Neural cell (in vitro differentiated cells): ENCODE data around the gene CUX1. TPM values are rescaled to one million over a fixed set of nuclear protein-coding genes. Genes with fewer than 3 reads are reported as not detected.

ENCODE experiments used
- H2AFZ ChIP-seq: fragments of 200-600, 300-800 bp; sonication (generic), shearing (Covaris generic); 2 replicates; pipeline ENCODE4 v1.6.0; 2014; ENCODE audit warnings: low read depth, mild to moderate bottlenecking, antibody characterized with exemption, low read length, moderate library complexity
- H3F3A ChIP-seq: fragments of 200-600 bp; shearing (Covaris generic); 2 replicates; pipeline ENCODE4 v1.6.1; 2016; ENCODE audit warnings: mild to moderate bottlenecking, moderate library complexity, mixed read lengths, antibody characterized with exemption, low read length; ENCODE audit not compliant: insufficient read depth, poor library complexity, severe bottlenecking
- H3K27ac ChIP-seq: fragments of 200-600, 300-800 bp; sonication (generic), shearing (Covaris generic); 2 replicates; pipeline ENCODE4 v1.5.1; 2014; ENCODE audit warnings: mild to moderate bottlenecking, low read length, moderate library complexity
- H3K27me3 ChIP-seq: fragments of 300-800, 200-600 bp; sonication (generic), shearing (Covaris generic); 2 replicates; pipeline ENCODE4 v1.6.0; 2014; ENCODE audit warnings: mild to moderate bottlenecking, low read depth, low read length, moderate library complexity; ENCODE audit not compliant: insufficient read depth
- H3K36me3 ChIP-seq: fragments of 300-800, 200-600 bp; sonication (generic), shearing (Covaris generic); 2 replicates; pipeline ENCODE4 v1.5.1; 2014; ENCODE audit warnings: mild to moderate bottlenecking, antibody characterized with exemption, low read length, moderate library complexity; ENCODE audit not compliant: insufficient read depth
- H3K4me2 ChIP-seq: fragments of 300-800, 200-600 bp; sonication (generic), shearing (Covaris generic); 2 replicates; pipeline ENCODE4 v1.6.0; 2014; ENCODE audit warnings: mild to moderate bottlenecking, low read length
- H3K4me3 ChIP-seq: fragments of 300-800, 200-600 bp; sonication (generic), shearing (Covaris generic); 2 replicates; pipeline ENCODE4 v1.5.1; 2014; ENCODE audit warnings: mild to moderate bottlenecking, low read length, moderate library complexity
- H3K79me2 ChIP-seq: fragments of 200-600 bp; shearing (Covaris generic); replicated peaks from 2 replicates; pipeline ENCODE4 v1.6.0; 2014; ENCODE audit warnings: mild to moderate bottlenecking, low read length, moderate library complexity; ENCODE audit not compliant: insufficient read depth
- H3K9ac ChIP-seq: fragments of 300-800, 200-600 bp; sonication (generic), shearing (Covaris generic); 2 replicates; pipeline ENCODE4 v1.6.1; 2016; ENCODE audit warnings: mild to moderate bottlenecking, low read length, mixed read lengths
- H3K9me2 ChIP-seq: fragments of 200-600 bp; shearing (Covaris generic); 2 replicates; pipeline ENCODE4 v1.6.1; 2016; ENCODE audit warnings: mild to moderate bottlenecking, low read length, mixed read lengths; ENCODE audit not compliant: insufficient read depth
- H3K9me3 ChIP-seq: fragments of 200-600, 300-800 bp; sonication (generic), shearing (Covaris generic); 2 replicates; pipeline ENCODE4 v1.6.1; 2016; ENCODE audit warnings: mild to moderate bottlenecking, mixed run types, low read length, moderate library complexity, mixed read lengths
- H4K20me1 ChIP-seq: fragments of 200-600 bp; shearing (Covaris generic); 2 replicates; pipeline ENCODE4 v1.6.1; 2016; ENCODE audit warnings: mild to moderate bottlenecking, mixed run types; ENCODE audit not compliant: insufficient read depth
- EP300 ChIP-seq: fragments of 450-650 bp; conservative IDR thresholded peaks from 2 replicates; pipeline ENCODE4 v1.6.1; 2014; ENCODE audit warnings: antibody characterized with exemption, mild to moderate bottlenecking, moderate library complexity; ENCODE audit not compliant: poor library complexity, severe bottlenecking
- POLR2AphosphoS5 ChIP-seq: IDR thresholded peaks from 2 replicates; pipeline ENCODE4 v1.6.1; 2012
- RAD21 ChIP-seq: fragments of 450-650 bp; conservative IDR thresholded peaks from 2 replicates; pipeline ENCODE4 v1.6.1; 2014; ENCODE audit warnings: antibody characterized with exemption, mild to moderate bottlenecking, moderate library complexity
- SMC3 ChIP-seq: fragments of 450-650 bp; conservative IDR thresholded peaks from 2 replicates; pipeline ENCODE4 v1.6.1; 2014; ENCODE audit warnings: antibody characterized with exemption, mild to moderate bottlenecking, moderate library complexity; ENCODE audit not compliant: poor library complexity
- TAF1 ChIP-seq: IDR thresholded peaks from 2 replicates; pipeline ENCODE4 v1.6.1; 2012; ENCODE audit warnings: low read depth
- polyA plus RNA-seq: library from polyadenylated mRNA; depleted of rRNA; stranded (reverse); fragments of >200 nt; gene quantifications from 2 replicates; pipeline ENCODE4 v1.2.3, GENCODE V29; 2014
- TF ChIP-seq, protein P1 (sequence below): fragments of 450-650 bp; IDR thresholded peaks from 2 replicates; pipeline ENCODE4 v1.5.1; 2014; ENCODE audit warnings: antibody characterized with exemption, mild to moderate bottlenecking, moderate library complexity; ENCODE audit not compliant: poor library complexity, severe bottlenecking
- TF ChIP-seq, protein P2 (sequence below): IDR thresholded peaks from 2 replicates; pipeline ENCODE4 v1.6.1; 2012; ENCODE audit warnings: borderline replicate concordance

The CUX1 gene
- polyA plus RNA-seq, 1 donor from 2014 or later, result 26.6 TPM

DNA sequence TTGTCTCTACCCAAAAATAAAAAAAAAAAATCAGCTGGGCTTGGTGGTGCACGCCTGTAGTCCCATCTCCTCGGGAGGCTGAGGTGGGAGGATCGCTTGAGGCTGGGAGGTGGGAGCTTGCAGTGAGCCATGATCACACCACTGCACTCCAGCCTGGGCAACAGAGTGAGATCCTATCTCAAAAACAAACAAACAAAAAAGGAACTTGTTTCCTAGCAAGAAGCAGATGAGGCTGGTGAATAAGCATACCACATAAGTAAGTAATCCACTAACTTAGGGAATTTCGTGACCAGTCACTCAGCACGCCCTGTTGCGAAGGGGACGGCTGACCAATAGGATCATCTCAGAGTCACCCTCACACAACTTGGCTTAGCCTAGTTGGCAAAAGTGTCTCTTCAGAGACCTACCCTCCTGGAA is 64.6 kb downstream of the CUX1 start:
- Histone ChIP-seq H3K79me2 (peaks cover 16% of the 10 kb centered on the region), H3K9ac (no peak overlapping the region), H3K4me2 (no peak overlapping the region), H3F3A (no peaks in the 10 kb centered on the region), H3K9me3 (no peaks in the 10 kb centered on the region), H3K4me3 (no peak overlapping the region), H3K27ac (peak overlapping the region; percentile 2), H3K9me2 (no peaks in the 10 kb centered on the region), H4K20me1 (no peaks in the 10 kb centered on the region), H2AFZ (no peak overlapping the region), H3K27me3 (no peaks in the 10 kb centered on the region), H3K36me3 (no peaks in the 10 kb centered on the region)
- TF ChIP-seq RAD21 (no peak), EP300 (no peak)
- TF ChIP-seq, protein P1, sequence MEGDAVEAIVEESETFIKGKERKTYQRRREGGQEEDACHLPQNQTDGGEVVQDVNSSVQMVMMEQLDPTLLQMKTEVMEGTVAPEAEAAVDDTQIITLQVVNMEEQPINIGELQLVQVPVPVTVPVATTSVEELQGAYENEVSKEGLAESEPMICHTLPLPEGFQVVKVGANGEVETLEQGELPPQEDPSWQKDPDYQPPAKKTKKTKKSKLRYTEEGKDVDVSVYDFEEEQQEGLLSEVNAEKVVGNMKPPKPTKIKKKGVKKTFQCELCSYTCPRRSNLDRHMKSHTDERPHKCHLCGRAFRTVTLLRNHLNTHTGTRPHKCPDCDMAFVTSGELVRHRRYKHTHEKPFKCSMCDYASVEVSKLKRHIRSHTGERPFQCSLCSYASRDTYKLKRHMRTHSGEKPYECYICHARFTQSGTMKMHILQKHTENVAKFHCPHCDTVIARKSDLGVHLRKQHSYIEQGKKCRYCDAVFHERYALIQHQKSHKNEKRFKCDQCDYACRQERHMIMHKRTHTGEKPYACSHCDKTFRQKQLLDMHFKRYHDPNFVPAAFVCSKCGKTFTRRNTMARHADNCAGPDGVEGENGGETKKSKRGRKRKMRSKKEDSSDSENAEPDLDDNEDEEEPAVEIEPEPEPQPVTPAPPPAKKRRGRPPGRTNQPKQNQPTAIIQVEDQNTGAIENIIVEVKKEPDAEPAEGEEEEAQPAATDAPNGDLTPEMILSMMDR, result no peak
- TF ChIP-seq, protein P2, sequence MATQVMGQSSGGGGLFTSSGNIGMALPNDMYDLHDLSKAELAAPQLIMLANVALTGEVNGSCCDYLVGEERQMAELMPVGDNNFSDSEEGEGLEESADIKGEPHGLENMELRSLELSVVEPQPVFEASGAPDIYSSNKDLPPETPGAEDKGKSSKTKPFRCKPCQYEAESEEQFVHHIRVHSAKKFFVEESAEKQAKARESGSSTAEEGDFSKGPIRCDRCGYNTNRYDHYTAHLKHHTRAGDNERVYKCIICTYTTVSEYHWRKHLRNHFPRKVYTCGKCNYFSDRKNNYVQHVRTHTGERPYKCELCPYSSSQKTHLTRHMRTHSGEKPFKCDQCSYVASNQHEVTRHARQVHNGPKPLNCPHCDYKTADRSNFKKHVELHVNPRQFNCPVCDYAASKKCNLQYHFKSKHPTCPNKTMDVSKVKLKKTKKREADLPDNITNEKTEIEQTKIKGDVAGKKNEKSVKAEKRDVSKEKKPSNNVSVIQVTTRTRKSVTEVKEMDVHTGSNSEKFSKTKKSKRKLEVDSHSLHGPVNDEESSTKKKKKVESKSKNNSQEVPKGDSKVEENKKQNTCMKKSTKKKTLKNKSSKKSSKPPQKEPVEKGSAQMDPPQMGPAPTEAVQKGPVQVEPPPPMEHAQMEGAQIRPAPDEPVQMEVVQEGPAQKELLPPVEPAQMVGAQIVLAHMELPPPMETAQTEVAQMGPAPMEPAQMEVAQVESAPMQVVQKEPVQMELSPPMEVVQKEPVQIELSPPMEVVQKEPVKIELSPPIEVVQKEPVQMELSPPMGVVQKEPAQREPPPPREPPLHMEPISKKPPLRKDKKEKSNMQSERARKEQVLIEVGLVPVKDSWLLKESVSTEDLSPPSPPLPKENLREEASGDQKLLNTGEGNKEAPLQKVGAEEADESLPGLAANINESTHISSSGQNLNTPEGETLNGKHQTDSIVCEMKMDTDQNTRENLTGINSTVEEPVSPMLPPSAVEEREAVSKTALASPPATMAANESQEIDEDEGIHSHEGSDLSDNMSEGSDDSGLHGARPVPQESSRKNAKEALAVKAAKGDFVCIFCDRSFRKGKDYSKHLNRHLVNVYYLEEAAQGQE, result no peak

DNA sequence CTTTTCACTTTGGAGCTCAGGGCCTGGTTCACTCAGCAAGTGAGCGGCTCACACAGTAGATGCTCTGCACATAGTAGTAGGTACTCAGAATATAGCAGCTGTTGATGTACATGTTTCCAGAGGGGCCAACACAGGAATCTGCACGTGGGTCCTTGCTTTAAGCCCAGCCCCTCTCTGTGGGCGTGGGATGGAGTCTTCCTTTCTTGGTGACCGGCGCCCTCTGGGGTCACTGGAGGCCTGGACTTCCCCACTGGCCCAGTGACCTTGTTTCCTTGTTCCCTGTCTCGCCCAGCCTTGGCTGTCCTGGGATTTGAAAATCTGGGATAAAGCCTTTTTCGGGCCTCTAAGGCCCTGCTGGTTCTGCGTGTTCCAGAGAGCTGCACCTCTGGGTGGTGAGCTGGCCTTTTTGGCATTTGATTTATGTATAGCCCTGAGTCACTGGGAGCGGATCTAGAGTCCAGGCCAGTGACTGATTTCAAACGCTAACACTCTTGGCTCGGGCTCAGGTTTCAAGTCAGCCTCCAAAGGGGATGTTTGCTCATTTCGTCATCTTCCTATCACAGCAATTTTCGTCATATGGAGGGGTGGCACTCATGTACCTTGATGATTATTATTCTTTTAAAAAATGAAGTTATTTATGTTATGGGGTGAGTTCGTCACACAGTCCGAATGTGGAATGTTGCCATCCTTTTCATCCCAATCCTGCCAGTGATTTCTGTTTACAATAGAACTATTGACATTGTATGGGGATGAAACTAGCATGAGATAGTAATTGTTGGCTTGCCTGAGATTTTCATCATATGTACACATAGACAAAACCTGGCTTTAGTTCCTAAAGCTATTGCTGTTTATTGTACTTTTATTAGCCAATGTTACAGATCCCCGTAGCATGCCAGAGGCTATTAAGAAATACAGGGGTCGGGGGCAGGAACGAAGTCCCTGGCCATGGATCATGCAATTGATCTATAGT is 65.5 kb downstream of the CUX1 start:
- no peak for TF ChIP-seq POLR2AphosphoS5
- no peak for TF ChIP-seq SMC3
- TF ChIP-seq RAD21, result no peak
- TF ChIP-seq, protein P2, result no peak
- no peak for TF ChIP-seq TAF1
- no peak for TF ChIP-seq EP300
- TF ChIP-seq, protein P1, result no peak
- Histone ChIP-seq H3K9ac (no peak overlapping the region), H2AFZ (no peak overlapping the region), H4K20me1 (no peaks in the 10 kb centered on the region), H3K4me3 (no peak overlapping the region), H3K9me3 (no peaks in the 10 kb centered on the region), H3K27me3 (no peaks in the 10 kb centered on the region), H3K79me2 (peaks cover 21% of the 10 kb centered on the region), H3F3A (no peaks in the 10 kb centered on the region), H3K27ac (no peak overlapping the region), H3K4me2 (no peak overlapping the region), H3K36me3 (no peaks in the 10 kb centered on the region), H3K9me2 (no peaks in the 10 kb centered on the region)
